Astrocyte of the spinal cord (primary cell): Measurements from ENCODE around the gene PSAPL1.

Source experiments
- DNase-seq: peaks from one replicate; pipeline ENCODE4 v3.0.0; 2011; ENCODE audit warnings: low read depth, low spot score
- H3K4me3 ChIP-seq: 2 replicates; pipeline ENCODE4 v1.5.1; 2011; ENCODE audit warnings: low read depth, mild to moderate bottlenecking, low read length, moderate library complexity
- CTCF ChIP-seq: IDR thresholded peaks from 2 replicates; pipeline ENCODE4 v1.5.1; 2012; ENCODE audit warnings: low read depth, mild to moderate bottlenecking, low read length, inconsistent platforms
- in situ Hi-C: cut with HindIII; loops from 2 replicates; pipeline ENCODE4 v1.10.0; 2017; ENCODE audit warnings: low sequenced_read_pairs

Gene PSAPL1

GRCh38 chr4:7444731-7445130, 10.0 kb upstream of the PSAPL1 start:
- H3K4me3 ChIP-seq, result no peak overlapping the region
- no peak for DNase-seq
- in situ Hi-C loops, result no loop called here
- no peak for TF ChIP-seq CTCF

GRCh38 chr4:7444314-7444713, 9.6 kb upstream of the PSAPL1 start:
- H3K4me3 ChIP-seq, result no peak overlapping the region
- in situ Hi-C loops, result no loop called here
- no peak for DNase-seq
- no peak for TF ChIP-seq CTCF

- in situ Hi-C loops, result no loop called here
- no peak overlapping the region for H3K4me3 ChIP-seq
- DNase-seq, result no peak
- TF ChIP-seq CTCF, result no peak
Measured at GRCh38 chr4:7442574-7443162, 7.9 kb upstream of the PSAPL1 start.

- no peak for TF ChIP-seq CTCF
- DNase-seq, result no peak
- H3K4me3 ChIP-seq, result no peak overlapping the region
- in situ Hi-C loops, result no loop called here
Measured at GRCh38 chr4:7441201-7441600, 6.5 kb upstream of the PSAPL1 start.

GRCh38 chr4:7439699-7440098, 5.0 kb upstream of the PSAPL1 start:
- in situ Hi-C loops, result no loop called here
- no peak overlapping the region for H3K4me3 ChIP-seq
- TF ChIP-seq CTCF, result no peak
- no peak for DNase-seq

GRCh38 chr4:7436256-7436655, 1.5 kb upstream of the PSAPL1 start:
- in situ Hi-C loops, result no loop called here
- TF ChIP-seq CTCF, result no peak
- H3K4me3 ChIP-seq, result no peak overlapping the region
- DNase-seq, result no peak
